Measurements from ENCODE around the gene DCPS.
"Not testable (repeated sequence)": the region's sequence is repeated elsewhere in the genome, so short reads cannot be mapped to it uniquely, and the experiment has no call there.

DCPS gene

DNA sequence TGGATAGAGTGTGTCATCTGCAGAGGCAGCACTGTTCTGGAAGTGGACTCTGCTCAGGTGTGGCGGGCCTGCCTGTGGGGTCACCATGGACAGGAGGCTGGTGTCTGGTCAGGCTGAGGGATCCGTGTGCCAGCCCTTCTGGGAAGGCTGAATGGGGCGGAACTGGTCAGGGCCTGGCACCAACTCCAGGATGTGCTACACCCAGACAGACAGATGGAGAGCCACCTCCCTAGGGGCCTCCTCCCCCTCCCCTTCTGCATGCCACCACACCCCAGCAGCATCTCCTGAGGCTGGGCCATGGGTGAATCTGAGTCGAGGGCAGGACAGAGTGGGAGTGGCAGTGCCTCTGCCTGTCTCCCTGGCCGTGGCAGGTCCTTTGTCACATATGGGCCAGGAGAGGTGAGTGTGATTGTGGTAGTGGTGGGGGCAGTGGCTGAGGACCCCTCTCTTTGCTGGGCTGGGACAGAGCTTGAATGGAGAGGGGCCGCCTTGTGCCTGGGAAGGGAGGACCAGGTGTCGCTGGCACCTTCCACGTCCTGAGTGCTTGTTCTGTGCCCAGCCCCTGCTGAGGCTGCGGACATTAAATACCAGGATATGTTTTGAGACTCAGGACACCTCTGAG lies 80.7 kb downstream of the DCPS start:
- no peak for DNase-seq (ENCODE audit: low spot score)

GRCh38 chr11:126385991-126386728 lies 82.3 kb downstream of the DCPS start:
- DNase-seq (ENCODE audit: low spot score): no peak

DNA sequence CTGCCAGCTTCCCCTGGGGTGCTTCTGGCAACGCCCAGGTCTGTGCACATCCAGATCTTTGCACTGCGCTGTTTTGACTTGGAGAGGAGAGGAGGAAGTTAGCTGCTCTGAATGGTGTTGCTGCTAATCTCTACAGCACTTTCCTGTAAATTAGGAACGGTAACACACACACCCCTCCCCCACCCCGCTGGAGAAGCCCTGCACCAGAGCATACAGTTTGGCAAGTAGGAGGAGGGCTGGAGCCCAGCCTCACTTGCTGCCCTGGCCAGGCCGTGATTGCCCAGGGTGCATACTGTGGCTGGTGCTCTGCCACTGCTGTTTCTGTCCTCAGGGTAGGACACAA lies 82.8 kb downstream of the DCPS start:
- DNase-seq (ENCODE audit: low spot score): not testable (repeated sequence)

DNA sequence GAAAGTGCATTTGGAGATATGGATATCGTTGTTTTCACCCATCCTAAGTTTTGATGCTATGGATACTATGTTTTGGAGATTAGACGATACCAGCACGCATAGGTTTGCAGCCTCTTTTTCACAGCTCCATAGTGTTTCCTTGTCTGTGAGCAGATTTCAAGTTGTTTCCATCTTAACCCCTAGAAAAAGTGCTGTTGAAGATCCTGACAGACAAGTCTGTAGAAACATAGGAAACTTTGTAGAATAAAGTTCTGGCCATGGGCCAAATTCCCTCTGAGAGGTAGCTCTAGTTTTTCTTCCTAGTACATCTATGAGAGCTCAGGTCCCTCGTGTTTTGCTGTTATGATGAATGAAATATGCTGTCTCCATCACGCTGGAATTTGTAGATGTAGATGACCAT lies 84.0 kb downstream of the DCPS start:
- DNase-seq (ENCODE audit: low spot score): no peak

GRCh38 chr11:126390272-126390867 lies 86.5 kb downstream of the DCPS start:
- no peak for DNase-seq (ENCODE audit: low spot score)

DNA sequence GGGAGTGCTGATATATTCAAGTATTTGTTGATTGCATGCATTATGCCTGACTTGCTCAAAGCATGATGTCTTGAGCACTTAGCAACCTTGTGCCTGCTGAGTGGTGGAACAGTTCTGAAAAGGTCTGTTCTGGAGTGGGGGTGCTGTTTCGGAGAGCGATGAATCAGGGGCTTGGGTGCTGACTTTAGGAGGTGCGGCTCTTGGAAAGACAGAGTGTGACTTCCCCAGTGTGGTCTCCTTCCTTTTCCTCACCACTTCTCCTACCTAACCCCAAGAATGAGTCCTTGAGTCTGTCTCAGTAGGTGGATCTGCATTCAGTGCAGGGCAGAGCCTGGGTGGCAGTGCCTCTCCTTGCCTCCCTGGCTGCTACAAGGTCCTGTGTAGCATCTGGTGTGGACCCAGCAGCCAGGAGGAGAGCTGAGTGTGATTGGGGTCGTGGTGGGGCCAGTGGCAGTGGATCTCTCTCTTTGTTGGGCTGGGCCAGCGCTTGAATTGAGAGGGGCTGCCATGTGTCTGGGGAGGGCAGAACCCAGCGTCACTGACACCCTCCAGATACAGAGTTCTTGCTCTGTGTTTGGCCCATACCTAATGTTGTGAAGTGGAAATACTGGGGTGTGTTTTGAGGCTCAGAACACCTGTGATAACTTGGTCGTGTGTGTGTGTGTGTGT lies 87.6 kb downstream of the DCPS start:
- no peak for DNase-seq (ENCODE audit: low spot score)

DNA sequence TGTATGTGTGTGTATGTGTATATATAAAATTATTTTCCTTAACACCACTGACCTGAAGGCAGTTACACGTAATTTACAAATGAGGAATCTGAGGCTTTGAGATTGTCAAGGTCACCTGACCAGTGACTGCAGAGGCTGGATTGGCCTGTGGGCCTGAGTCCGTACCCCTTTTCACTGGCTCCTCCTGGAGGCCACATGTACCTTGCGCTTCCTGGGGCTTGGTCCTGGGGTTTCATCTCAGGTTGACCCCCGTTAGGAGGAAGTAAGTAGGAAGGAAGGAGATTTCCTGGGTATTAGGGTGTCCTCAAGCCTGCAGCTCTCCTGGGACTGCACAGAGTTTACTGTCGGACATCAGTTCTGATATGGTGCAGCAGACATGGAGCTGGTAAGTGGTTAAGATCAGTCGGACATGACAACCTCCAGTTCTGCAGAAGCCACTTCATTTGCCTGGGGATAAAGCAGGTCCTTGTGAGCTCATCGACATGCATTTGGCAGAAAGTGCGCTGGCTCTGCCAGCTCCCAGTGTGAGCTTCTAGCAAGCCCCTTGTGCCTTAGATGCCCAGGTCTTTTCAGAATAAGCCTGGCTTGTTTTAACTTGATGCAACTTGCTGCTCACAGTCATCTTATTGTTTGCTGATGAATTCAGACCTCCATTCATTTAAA lies 88.2 kb downstream of the DCPS start:
- peak; percentile 25 for DNase-seq (ENCODE audit: low spot score)

- no peak for DNase-seq (ENCODE audit: low spot score)
Observed at GRCh38 chr11:126392633-126393013, 88.8 kb downstream of the DCPS start.

DNA sequence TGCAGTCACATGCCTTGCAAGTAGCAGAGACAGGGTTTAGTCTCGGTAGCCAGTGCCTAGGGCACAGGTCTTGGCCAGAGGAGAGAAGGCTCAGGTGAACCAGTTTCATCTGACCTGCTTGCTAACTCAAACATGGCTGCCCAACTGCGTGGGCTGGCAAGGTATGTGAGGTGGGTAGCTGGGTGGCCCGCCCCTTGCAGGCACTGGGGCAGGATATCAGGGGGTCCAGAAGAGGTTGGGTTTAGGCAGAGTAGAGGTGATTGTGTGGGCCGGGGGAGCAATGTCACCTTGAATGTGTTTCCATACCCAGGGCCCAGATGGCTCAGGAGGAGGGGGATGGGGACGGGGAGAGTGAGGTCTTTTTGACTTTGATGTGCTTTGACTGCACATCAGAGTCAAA lies 89.3 kb downstream of the DCPS start:
- DNase-seq (ENCODE audit: low spot score): no peak

- DNase-seq (ENCODE audit: low spot score): no peak
Observed at GRCh38 chr11:126394036-126394435, 90.2 kb downstream of the DCPS start.

- not testable (repeated sequence) for DNase-seq (ENCODE audit: low spot score)
Observed at GRCh38 chr11:126394634-126395072, 90.8 kb downstream of the DCPS start.
